ENCODE results near the gene CDC16.
A peak's percentile ranks its signal among the peaks of the same experiment; 100 is the strongest.

CDC16 gene

DNA sequence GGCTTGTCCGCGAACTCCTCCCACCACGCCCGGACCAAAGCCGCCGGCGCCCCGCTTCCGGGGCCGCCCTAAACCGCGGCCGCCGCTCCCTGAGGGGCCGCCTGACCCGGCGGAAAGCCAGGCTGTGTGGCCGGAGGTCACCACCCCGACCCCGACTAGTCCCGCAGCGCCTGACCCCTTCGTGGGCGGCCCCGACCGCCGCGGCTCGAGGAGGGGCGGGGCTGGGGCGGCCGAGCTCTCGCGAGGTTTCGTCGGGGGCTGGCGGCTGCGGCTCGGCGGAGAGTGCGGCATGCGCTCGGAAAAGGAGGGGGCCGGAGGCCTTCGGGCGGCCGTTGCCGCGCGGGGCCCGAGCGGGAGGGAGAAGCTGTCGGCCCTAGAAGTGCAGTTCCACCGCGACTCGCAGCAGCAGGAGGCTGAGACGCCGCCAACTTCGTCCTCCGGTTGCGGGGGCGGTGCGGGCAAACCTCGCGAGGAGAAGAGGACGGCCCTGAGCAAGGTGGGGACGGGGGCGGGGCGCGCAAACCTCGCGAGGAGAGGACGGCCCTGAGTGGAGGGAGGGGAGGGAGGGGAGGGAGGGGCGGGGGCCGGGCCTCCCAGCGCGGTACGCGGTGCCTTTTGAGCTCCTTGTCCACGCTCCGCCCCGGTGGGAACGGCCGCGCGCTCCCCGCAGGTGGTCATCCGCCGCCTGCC lies 46.8 kb downstream of the CDC16 start, which contains the start of gene UPF3A:
Gene UPF3A, plus strand, starts transcription at position 251 of the 690 bp plus-strand sequence. Its CDS starts 39 bp downstream, at position 290.
- peaks cover 23% of the 10 kb centered on the region for H4K20me1 ChIP-seq (ENCODE audit: insufficient read depth, low read length, poor library complexity, severe bottlenecking)
- peak within 1 kb of the TSS; percentile 91 for H3K4me3 ChIP-seq (ENCODE audit: low read length, poor library complexity, severe bottlenecking)
- H3K4me1 ChIP-seq (ENCODE audit: insufficient read depth, low read length, poor library complexity, severe bottlenecking): peaks cover 46% of the 10 kb centered on the region
- no peaks in the 10 kb centered on the region for H3K9me3 ChIP-seq (ENCODE audit: insufficient read depth, low read depth, low read length)
- H3K9ac ChIP-seq (ENCODE audit: low read depth, low read length, poor library complexity, severe bottlenecking): peak within 1 kb of the TSS; percentile 89
- H3K79me2 ChIP-seq (ENCODE audit: insufficient read depth, low read length): peaks cover 38% of the 10 kb centered on the region
- no peaks in the 10 kb centered on the region for H3K9me2 ChIP-seq (replicated peaks; ENCODE audit: low read depth, low read length)
- no peaks in the 10 kb centered on the region for H3K27me3 ChIP-seq (ENCODE audit: insufficient read depth, low read length, poor library complexity, severe bottlenecking)
- H2AFZ ChIP-seq (ENCODE audit: low read length): peak within 1 kb of the TSS; percentile 89
- no peaks in the 10 kb centered on the region for H3F3A ChIP-seq (ENCODE audit: low read depth)
- peak within 1 kb of the TSS; percentile 92 for H3K4me2 ChIP-seq (ENCODE audit: low read depth, low read length, poor library complexity, severe bottlenecking)
- TF ChIP-seq EZH2phosphoT487 (IDR thresholded peaks at IDR 0.05; ENCODE audit: borderline replicate concordance): no peak
- TF ChIP-seq, protein P1, sequence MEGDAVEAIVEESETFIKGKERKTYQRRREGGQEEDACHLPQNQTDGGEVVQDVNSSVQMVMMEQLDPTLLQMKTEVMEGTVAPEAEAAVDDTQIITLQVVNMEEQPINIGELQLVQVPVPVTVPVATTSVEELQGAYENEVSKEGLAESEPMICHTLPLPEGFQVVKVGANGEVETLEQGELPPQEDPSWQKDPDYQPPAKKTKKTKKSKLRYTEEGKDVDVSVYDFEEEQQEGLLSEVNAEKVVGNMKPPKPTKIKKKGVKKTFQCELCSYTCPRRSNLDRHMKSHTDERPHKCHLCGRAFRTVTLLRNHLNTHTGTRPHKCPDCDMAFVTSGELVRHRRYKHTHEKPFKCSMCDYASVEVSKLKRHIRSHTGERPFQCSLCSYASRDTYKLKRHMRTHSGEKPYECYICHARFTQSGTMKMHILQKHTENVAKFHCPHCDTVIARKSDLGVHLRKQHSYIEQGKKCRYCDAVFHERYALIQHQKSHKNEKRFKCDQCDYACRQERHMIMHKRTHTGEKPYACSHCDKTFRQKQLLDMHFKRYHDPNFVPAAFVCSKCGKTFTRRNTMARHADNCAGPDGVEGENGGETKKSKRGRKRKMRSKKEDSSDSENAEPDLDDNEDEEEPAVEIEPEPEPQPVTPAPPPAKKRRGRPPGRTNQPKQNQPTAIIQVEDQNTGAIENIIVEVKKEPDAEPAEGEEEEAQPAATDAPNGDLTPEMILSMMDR (conservative IDR thresholded peaks at IDR 0.05; ENCODE audit: low read length): no peak
- H3K36me3 ChIP-seq (ENCODE audit: insufficient read depth, low read length): peaks cover 5% of the 10 kb centered on the region; the same call in 1 of the 2 replicates

DNA sequence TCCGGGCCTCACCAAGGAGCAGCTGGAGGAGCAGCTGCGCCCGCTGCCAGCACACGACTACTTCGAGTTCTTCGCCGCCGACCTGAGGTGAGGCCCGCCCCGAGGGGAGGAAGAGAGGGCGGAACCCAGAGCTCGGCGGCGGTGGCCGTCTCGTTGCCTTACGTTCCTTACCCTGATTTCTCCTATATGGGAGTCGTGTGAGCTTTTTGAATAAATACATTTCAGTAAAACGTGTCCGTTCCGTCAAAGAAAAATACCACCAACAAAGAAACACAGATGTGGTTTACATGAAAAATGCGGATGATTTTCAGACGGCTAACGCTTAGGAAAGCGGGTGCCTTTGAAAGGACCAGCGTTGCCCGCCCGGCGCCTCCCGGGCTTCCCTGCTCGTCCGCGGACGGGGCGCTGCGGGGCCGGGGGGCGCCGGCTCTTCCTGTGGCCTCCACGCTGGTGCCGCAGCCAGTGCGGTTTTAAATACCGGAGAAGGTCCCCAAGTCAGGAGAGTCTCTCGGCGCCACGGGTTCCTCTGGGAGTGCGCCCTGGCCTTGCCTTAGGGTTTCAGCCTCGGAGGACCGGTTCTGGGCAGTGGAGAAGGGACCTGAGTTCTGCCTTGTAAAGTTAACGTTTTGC lies 47.5 kb downstream of the CDC16 start:
- Histone ChIP-seq H2AFZ (ENCODE audit: low read length) (peak overlapping the region; percentile 68), H3K4me1 (ENCODE audit: insufficient read depth, low read length, poor library complexity, severe bottlenecking) (peaks cover 46% of the 10 kb centered on the region), H3K79me2 (ENCODE audit: insufficient read depth, low read length) (peaks cover 38% of the 10 kb centered on the region), H3K36me3 (ENCODE audit: insufficient read depth, low read length) (peaks cover 11% of the 10 kb centered on the region; the same call in 1 of the 2 replicates), H4K20me1 (ENCODE audit: insufficient read depth, low read length, poor library complexity, severe bottlenecking) (peaks cover 23% of the 10 kb centered on the region), H3K9me2 (replicated peaks; ENCODE audit: low read depth, low read length) (no peaks in the 10 kb centered on the region), H3K9me3 (ENCODE audit: insufficient read depth, low read depth, low read length) (no peaks in the 10 kb centered on the region), H3K4me2 (ENCODE audit: low read depth, low read length, poor library complexity, severe bottlenecking) (peak overlapping the region; percentile 92), H3F3A (ENCODE audit: low read depth) (no peaks in the 10 kb centered on the region), H3K4me3 (ENCODE audit: low read length, poor library complexity, severe bottlenecking) (peak overlapping the region; percentile 91), H3K9ac (ENCODE audit: low read depth, low read length, poor library complexity, severe bottlenecking) (peak overlapping the region; percentile 89), H3K27me3 (ENCODE audit: insufficient read depth, low read length, poor library complexity, severe bottlenecking) (no peaks in the 10 kb centered on the region)
- TF ChIP-seq, protein P1 (conservative IDR thresholded peaks at IDR 0.05; ENCODE audit: low read length): no peak
- no peak for TF ChIP-seq EZH2phosphoT487 (IDR thresholded peaks at IDR 0.05; ENCODE audit: borderline replicate concordance)

DNA sequence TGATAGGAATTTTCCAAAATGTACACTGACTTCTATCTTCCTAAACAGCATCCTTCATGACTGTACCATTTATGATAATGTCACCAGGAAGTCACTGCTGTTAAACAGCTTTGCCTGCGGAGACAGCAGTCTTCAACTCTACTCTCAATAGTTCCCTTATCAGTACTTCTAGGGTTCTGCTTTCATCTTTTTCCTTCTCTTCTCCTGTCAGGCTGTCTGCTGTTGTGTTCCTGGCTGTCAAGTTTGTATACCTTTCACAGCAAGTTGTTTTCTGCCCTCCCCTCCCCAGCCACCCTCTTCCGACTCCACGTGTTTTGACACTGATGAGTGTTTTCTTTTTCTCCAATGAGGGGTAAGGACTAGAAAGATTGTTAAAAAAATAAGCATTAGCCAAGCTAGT lies 48.9 kb downstream of the CDC16 start:
- Histone ChIP-seq H3K9ac (ENCODE audit: low read depth, low read length, poor library complexity, severe bottlenecking) (peak overlapping the region; percentile 22), H3K79me2 (ENCODE audit: insufficient read depth, low read length) (peaks cover 38% of the 10 kb centered on the region)

More for the DNA sequence above, 48.9 kb downstream of the CDC16 start:
- H3K4me3 ChIP-seq (ENCODE audit: low read length, poor library complexity, severe bottlenecking): peak overlapping the region; percentile 91
- peak overlapping the region; percentile 92 for H3K4me2 ChIP-seq (ENCODE audit: low read depth, low read length, poor library complexity, severe bottlenecking)
- TF ChIP-seq, protein P1 (conservative IDR thresholded peaks at IDR 0.05; ENCODE audit: low read length): no peak
- TF ChIP-seq EZH2phosphoT487 (IDR thresholded peaks at IDR 0.05; ENCODE audit: borderline replicate concordance): no peak
- no peaks in the 10 kb centered on the region for H3F3A ChIP-seq (ENCODE audit: low read depth)
- H3K9me3 ChIP-seq (ENCODE audit: insufficient read depth, low read depth, low read length): no peaks in the 10 kb centered on the region
- no peak overlapping the region for H2AFZ ChIP-seq (ENCODE audit: low read length)
- H4K20me1 ChIP-seq (ENCODE audit: insufficient read depth, low read length, poor library complexity, severe bottlenecking): peaks cover 23% of the 10 kb centered on the region
- peaks cover 51% of the 10 kb centered on the region for H3K4me1 ChIP-seq (ENCODE audit: insufficient read depth, low read length, poor library complexity, severe bottlenecking)
- no peaks in the 10 kb centered on the region for H3K9me2 ChIP-seq (replicated peaks; ENCODE audit: low read depth, low read length)
- H3K27me3 ChIP-seq (ENCODE audit: insufficient read depth, low read length, poor library complexity, severe bottlenecking): no peaks in the 10 kb centered on the region
- H3K36me3 ChIP-seq (ENCODE audit: insufficient read depth, low read length): peaks cover 16% of the 10 kb centered on the region; the same call in 1 of the 2 replicates

Measured in Loucy (cell line).